Thyroid gland (tissue), 4 donors: ENCODE results near the gene MRGPRG.

ENCODE experiments used
- POLR2A ChIP-seq, 2 donors: fragments of 450-650 bp; IDR thresholded peaks; one replicate each; pipeline ENCODE4 v1.6.1; 2017; ENCODE audit warnings: antibody characterized with exemption in 2 of 2, mild to moderate bottlenecking in 2 of 2, moderate library complexity in 1 of 2
- TF ChIP-seq, protein P1 (sequence below), 6 experiments: fragments of 200-600 bp in 3 of 6; fragments of 450-650 bp in 3 of 6; sonication (generic) in 3 of 6; IDR thresholded peaks; one replicate each; pipeline ENCODE4 v1.5.1; 2016 to 2019; ENCODE audit warnings: antibody characterized with exemption in 6 of 6, mild to moderate bottlenecking in 2 of 6, inconsistent platforms in 1 of 6, moderate library complexity in 1 of 6

DNA sequence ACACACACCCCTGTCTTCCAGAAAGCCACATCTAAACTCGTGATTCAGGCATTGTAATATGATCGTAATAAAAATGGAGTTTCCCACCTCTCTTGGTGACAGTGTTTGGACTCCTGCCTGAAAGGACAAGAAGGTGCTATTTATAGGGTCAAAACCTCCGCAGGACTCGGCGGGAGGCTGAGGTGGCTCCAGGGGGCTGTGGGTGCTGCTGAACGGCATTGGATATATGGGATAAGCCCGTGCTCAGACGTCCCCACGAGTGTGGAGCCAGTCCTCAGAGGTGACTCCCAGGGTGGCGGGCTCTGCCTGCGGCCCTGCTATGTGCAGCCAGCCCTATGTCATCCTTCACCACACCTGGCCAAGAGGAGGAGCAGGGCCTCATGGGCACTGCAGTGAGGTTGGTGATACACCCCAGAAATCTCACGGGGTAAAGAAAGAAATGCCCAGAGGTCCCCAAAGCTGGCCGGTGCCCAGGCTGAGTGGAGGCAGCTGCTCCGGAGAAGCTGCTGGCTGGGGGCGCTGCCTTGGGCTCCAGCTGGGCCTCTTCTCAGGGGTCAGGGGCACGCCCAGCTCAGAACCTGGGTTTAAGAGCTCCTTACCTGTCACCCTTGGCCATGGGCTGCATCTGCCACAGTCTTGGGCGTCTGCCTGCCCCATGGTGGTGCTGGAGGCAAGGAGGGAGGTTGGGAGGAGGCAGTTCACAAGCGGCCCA lies 48.4 kb downstream of the MRGPRG start:
- TF ChIP-seq, protein P1, sequence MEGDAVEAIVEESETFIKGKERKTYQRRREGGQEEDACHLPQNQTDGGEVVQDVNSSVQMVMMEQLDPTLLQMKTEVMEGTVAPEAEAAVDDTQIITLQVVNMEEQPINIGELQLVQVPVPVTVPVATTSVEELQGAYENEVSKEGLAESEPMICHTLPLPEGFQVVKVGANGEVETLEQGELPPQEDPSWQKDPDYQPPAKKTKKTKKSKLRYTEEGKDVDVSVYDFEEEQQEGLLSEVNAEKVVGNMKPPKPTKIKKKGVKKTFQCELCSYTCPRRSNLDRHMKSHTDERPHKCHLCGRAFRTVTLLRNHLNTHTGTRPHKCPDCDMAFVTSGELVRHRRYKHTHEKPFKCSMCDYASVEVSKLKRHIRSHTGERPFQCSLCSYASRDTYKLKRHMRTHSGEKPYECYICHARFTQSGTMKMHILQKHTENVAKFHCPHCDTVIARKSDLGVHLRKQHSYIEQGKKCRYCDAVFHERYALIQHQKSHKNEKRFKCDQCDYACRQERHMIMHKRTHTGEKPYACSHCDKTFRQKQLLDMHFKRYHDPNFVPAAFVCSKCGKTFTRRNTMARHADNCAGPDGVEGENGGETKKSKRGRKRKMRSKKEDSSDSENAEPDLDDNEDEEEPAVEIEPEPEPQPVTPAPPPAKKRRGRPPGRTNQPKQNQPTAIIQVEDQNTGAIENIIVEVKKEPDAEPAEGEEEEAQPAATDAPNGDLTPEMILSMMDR (IDR thresholded peaks at IDR 0.05), result no peak
- TF ChIP-seq POLR2A (IDR thresholded peaks at IDR 0.05), result no peak
